GF-D8 (cell line): ENCODE measurements around the gene AGO4.

Experiments used
- DNase-seq: peaks from one replicate; lab custom pipeline; 2025; lab: John Stamatoyannopoulos, UW

Gene AGO4

DNA sequence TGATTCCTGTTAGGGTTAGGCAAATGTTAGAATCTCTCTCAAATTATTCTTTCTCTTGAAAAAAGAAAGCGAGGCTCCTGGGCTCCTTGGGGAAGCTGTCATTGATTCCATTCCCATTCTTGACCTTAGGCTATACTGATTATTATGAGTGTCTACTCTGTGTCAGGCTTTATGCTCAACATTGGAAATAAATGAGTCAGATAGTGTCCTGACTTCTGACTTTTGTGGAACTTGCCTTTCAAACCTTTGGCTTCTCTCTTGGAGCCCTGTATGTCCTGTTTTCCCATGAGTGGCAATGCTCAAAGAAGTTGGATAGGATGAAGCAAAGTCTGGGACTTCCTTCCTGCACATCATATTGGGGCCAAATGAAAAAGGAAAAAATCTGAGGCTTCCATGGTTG lies 86.8 kb downstream of the AGO4 start:
- no peak for DNase-seq

DNA sequence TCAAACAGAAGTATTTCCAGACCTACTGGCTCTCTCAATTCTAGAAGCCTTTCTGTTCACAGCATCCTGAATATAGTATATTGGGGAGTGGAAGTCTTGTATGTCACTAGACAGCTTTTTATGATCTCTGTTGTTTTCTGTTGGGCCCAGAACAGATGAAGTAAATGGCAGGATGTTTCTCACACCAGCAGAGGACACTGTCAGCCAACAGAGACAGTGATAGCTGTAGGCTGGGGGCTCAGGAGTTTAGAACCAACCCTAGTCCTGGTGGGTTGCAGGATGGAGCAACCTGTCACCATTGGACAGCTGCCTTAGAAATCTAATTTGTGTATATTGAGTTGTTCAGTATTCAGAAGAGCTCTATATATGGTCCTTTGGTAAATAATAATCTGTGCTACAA lies 92.1 kb downstream of the AGO4 start:
- DNase-seq: no peak

DNA sequence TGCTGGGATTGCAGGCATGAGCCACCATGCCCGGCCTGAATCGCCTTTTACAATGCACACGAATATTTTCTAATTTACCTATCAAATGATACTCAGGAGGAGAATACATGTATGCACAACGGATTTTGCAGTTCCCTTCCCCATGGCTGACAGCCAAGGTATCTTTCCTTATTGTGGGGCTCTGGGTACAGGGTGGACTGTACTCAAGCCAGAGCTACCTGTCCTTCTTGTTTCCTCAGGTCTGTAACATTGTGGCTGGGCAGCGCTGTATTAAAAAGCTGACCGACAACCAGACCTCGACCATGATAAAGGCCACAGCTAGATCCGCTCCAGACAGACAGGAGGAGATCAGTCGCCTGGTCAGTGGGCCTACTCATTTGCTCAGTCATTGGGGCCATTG lies 93.4 kb downstream of the AGO4 start:
- DNase-seq: no peak

DNA sequence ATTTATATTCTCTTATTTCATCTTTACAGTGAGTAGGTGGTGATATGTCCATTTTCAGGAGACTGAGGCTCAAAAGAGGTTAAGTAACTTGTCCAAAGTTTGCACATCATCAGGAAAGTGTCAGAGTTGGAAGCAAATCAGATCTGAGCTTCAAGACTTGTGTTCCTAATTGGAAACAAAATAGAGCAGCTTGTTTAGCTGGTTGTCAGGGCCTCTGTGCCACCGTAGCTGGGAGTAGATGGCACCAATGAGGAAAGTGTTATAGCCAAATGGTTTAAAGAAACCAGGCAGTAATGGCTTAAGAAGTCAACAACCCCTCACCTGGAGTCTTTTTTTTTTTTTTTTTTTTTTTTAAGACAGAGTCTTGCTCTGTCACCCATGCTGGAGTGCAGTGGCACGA lies 94.9 kb downstream of the AGO4 start:
- no peak for DNase-seq
